HEK293T (cell line): ENCODE results near the gene SYT12.

Experiments
- CTCF ChIA-PET: fragments of 350-600 bp; formaldehyde crosslinking; extraction: SDS; loops from one replicate; lab custom pipeline; 2021; ENCODE audit warnings: antibody characterized with exemption, inconsistent platforms; lab: Yijun Ruan, JAX
- POLR2A ChIA-PET: fragments of 350-600 bp; formaldehyde crosslinking; extraction: SDS; loops from one replicate; lab custom pipeline; 2020; ENCODE audit warnings: antibody characterized with exemption, inconsistent platforms; lab: Yijun Ruan, JAX
- DNase-seq: peaks from one replicate; pipeline ENCODE4 v3.0.0; 2012; ENCODE audit warnings: mixed read lengths; ENCODE audit errors: extremely low spot score
- ARNT ChIP-seq: fragments of 450-650 bp; IDR thresholded peaks from 2 replicates; pipeline ENCODE4 v1.6.1; 2017; ENCODE audit warnings: mild to moderate bottlenecking
- BHLHE40 ChIP-seq: fragments of 450-650 bp; IDR thresholded peaks from 2 replicates; pipeline ENCODE4 v1.6.1; 2016; ENCODE audit warnings: mild to moderate bottlenecking, moderate library complexity, borderline replicate concordance
- CTBP1 ChIP-seq: fragments of 450-650 bp; IDR thresholded peaks from 2 replicates; pipeline ENCODE4 v1.6.1; 2016; ENCODE audit warnings: borderline replicate concordance
- ELF4 ChIP-seq: fragments of 450-650 bp; IDR thresholded peaks from 2 replicates; pipeline ENCODE4 v1.6.1; 2017; ENCODE audit warnings: antibody characterized with exemption
- FOXA1 ChIP-seq: fragments of 450-650 bp; IDR thresholded peaks from 2 replicates; pipeline ENCODE4 v1.6.1; 2016; ENCODE audit warnings: mild to moderate bottlenecking
- FOXK2 ChIP-seq: fragments of 450-650 bp; IDR thresholded peaks from 2 replicates; pipeline ENCODE4 v1.6.1; 2016; ENCODE audit warnings: mild to moderate bottlenecking
- FOXM1 ChIP-seq: fragments of 450-650 bp; IDR thresholded peaks from 2 replicates; pipeline ENCODE4 v1.6.1; 2017; ENCODE audit warnings: mild to moderate bottlenecking, borderline replicate concordance
- HDGF ChIP-seq: fragments of 450-650 bp; IDR thresholded peaks from 2 replicates; pipeline ENCODE4 v1.6.1; 2017; ENCODE audit warnings: antibody characterized with exemption, borderline replicate concordance
- L3MBTL2 ChIP-seq: fragments of 450-650 bp; conservative IDR thresholded peaks from 2 replicates; pipeline ENCODE4 v1.6.1; 2016; ENCODE audit warnings: mild to moderate bottlenecking
- LEF1 ChIP-seq: fragments of 450-650 bp; IDR thresholded peaks from 2 replicates; pipeline ENCODE4 v1.6.1; 2017; ENCODE audit warnings: mild to moderate bottlenecking, borderline replicate concordance
- NFRKB ChIP-seq: fragments of 450-650 bp; IDR thresholded peaks from 2 replicates; pipeline ENCODE4 v1.6.1; 2016; ENCODE audit warnings: mild to moderate bottlenecking, moderate library complexity
- PKNOX1 ChIP-seq: fragments of 450-650 bp; IDR thresholded peaks from 2 replicates; pipeline ENCODE4 v1.6.1; 2016
- SP1 ChIP-seq: fragments of 450-650 bp; IDR thresholded peaks from 2 replicates; pipeline ENCODE4 v1.6.1; 2017
- SUZ12 ChIP-seq: fragments of 450-650 bp; IDR thresholded peaks from 2 replicates; pipeline ENCODE4 v1.6.1; 2016; ENCODE audit warnings: mild to moderate bottlenecking
- TARDBP ChIP-seq: fragments of 450-650 bp; IDR thresholded peaks from 2 replicates; pipeline ENCODE4 v1.6.1; 2016
- ZNF384 ChIP-seq: fragments of 450-650 bp; IDR thresholded peaks from 2 replicates; pipeline ENCODE4 v1.6.1; 2016

SYT12 gene

GRCh38 chr11:67076202-67076601 is 53.3 kb downstream of the SYT12 start:
- CTCF ChIA-PET: interaction anchor here (0.6 kb wide), 1 partner anchor 35 kb away, joined by 3 read pairs; no protein-coding TSS in a partner anchor
- TF ChIP-seq SP1: no peak
- POLR2A ChIA-PET: no interaction called here
- DNase-seq: no peak

GRCh38 chr11:67079065-67079705 is 56.3 kb downstream of the SYT12 start:
- ChIA-PET CTCF (interaction anchor here (0.7 to 1.3 kb wide), 2 partner anchors 183 to 565 kb away, joined by 3 read pairs; no protein-coding TSS in a partner anchor), POLR2A (no interaction called here)
- no peak for DNase-seq
- no peak for TF ChIP-seq FOXK2
- TF ChIP-seq FOXA1: no peak

- ChIA-PET POLR2A (interaction anchor here (0.6 to 1.4 kb wide), 4 partner anchors 8 to 235 kb away, joined by 3 to 6 read pairs (median 4); partner anchors contain the start of gene GRK2), CTCF (interaction anchor here (0.5 to 1.4 kb wide), 19 partner anchors 9 to 260 kb away, joined by 3 to 8 read pairs (median 3); partner anchors contain the start of gene SYT12)
- TF ChIP-seq ELF4: no peak
- TF ChIP-seq SUZ12: no peak
- TF ChIP-seq HDGF: no peak
- TF ChIP-seq L3MBTL2: no peak
- TF ChIP-seq BHLHE40: no peak
- no peak for TF ChIP-seq ZNF384
- TF ChIP-seq NFRKB: no peak
- no peak for TF ChIP-seq CTBP1
- TF ChIP-seq PKNOX1: no peak
- no peak for TF ChIP-seq FOXA1
- no peak for TF ChIP-seq ARNT
- no peak for TF ChIP-seq SP1
- no peak for TF ChIP-seq FOXK2
- no peak for TF ChIP-seq TARDBP
- no peak for TF ChIP-seq FOXM1
- TF ChIP-seq LEF1: no peak
- no peak for DNase-seq
Measured at GRCh38 chr11:67082071-67082791, 59.3 kb downstream of the SYT12 start.

GRCh38 chr11:67083786-67084366 is 60.9 kb downstream of the SYT12 start:
- TF ChIP-seq ELF4 (no peak), NFRKB (no peak), PKNOX1 (no peak), FOXA1 (no peak), SUZ12 (no peak), L3MBTL2 (no peak), ZNF384 (no peak), TARDBP (no peak), SP1 (no peak), BHLHE40 (no peak), HDGF (no peak), ARNT (no peak), FOXK2 (no peak), FOXM1 (no peak), LEF1 (no peak), CTBP1 (no peak)
- ChIA-PET POLR2A (interaction anchor here (0.9 to 1.4 kb wide), 2 partner anchors 183 to 205 kb away, joined by 3 read pairs; partner anchors contain the start of genes ANKRD13D and GRK2), CTCF (interaction anchor here (0.5 to 1.1 kb wide), 6 partner anchors 59 to 535 kb away, joined by 3 to 8 read pairs (median 3); no protein-coding TSS in a partner anchor)
- no peak for DNase-seq

GRCh38 chr11:67085617-67086016 is 62.7 kb downstream of the SYT12 start:
- POLR2A ChIA-PET: no interaction called here

More at GRCh38 chr11:67085617-67086016, 62.7 kb downstream of the SYT12 start:
- no peak for DNase-seq
- TF ChIP-seq HDGF: no peak
- TF ChIP-seq FOXK2: no peak
- no peak for TF ChIP-seq CTBP1
- no peak for TF ChIP-seq NFRKB
- no peak for TF ChIP-seq SUZ12
- no peak for TF ChIP-seq FOXM1
- no peak for TF ChIP-seq ELF4
- TF ChIP-seq PKNOX1: no peak
- no peak for TF ChIP-seq BHLHE40
- no peak for TF ChIP-seq L3MBTL2
- TF ChIP-seq ZNF384: no peak
- TF ChIP-seq LEF1: no peak
- CTCF ChIA-PET: no interaction called here
